Chondrocyte (in vitro differentiated cells): ENCODE data around the gene YIPF5. TPM values are rescaled to one million over a fixed set of nuclear protein-coding genes. Genes with fewer than 3 reads are reported as not detected.

Source experiments
- DNase-seq: peaks from one replicate; pipeline ENCODE4 v3.0.0; 2021; ENCODE audit warnings: mixed read lengths, low spot score
- H3K27ac Mint-ChIP-seq: one replicate; pipeline ENCODE4 v1.8.0; 2021; ENCODE audit warnings: mild to moderate bottlenecking, moderate library complexity, mixed read lengths; ENCODE audit not compliant: unreplicated experiment
- H3K27me3 Mint-ChIP-seq: 2 replicates; pipeline ENCODE4 v1.8.0; 2021; ENCODE audit warnings: low read depth, mixed read lengths
- H3K36me3 Mint-ChIP-seq: 2 replicates; pipeline ENCODE4 v1.8.0; 2021; ENCODE audit warnings: low read depth, mixed read lengths
- H3K4me1 Mint-ChIP-seq: 2 replicates; pipeline ENCODE4 v1.8.0; 2021; ENCODE audit warnings: low read depth, mild to moderate bottlenecking, mixed read lengths
- H3K4me3 Mint-ChIP-seq: one replicate; pipeline ENCODE4 v1.8.0; 2021; ENCODE audit warnings: mild to moderate bottlenecking, moderate library complexity, mixed read lengths; ENCODE audit not compliant: unreplicated experiment
- H3K9me3 Mint-ChIP-seq: 2 replicates; pipeline ENCODE4 v1.8.0; 2021; ENCODE audit warnings: low read depth, mixed read lengths
- total RNA-seq: library from RNA; stranded (reverse); gene quantifications from 3 replicates; pipeline ENCODE4 v1.2.1, GENCODE V29; 2021
- TF ChIP-seq, protein P1 (sequence below): fragments of 200-600 bp; sonication (generic); IDR thresholded peaks from 2 replicates; pipeline ENCODE4 v1.5.0; 2021; ENCODE audit warnings: antibody characterized with exemption, mild to moderate bottlenecking, moderate library complexity

The YIPF5 gene
- total RNA-seq, 1 donor from 2014 or later = 113 TPM

DNA sequence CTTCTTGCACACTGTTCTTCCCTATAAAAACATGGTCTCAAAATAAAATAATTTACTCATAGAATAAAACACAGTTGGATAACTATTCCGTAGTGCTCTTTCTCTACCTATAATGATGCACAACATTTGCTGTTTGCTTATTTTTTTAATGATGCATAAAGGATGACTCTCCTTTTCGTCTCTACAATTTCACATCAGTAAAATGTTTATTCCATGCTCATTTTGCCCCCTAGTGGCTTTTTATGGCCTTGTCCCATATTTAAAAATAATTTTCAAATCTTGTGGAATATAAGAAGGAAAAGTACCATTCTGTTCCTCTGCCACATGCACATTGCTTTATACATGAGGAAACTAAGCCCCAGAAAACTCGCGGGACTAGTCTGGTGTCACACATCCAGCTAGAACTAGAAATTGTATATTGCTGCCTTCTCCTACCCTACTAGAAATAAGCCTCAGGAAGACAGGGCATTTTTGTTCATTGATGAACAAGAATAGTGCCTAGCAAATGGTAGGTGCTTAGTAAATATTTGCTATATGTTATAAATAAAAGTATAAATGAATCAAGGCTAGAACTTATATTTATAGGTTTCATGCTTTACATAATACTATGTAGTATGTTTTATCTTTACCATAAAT lies 12.9 kb upstream of the YIPF5 start:
- H3K4me3 Mint-ChIP-seq = no peak overlapping the region
- H3K27me3 Mint-ChIP-seq = no peaks in the 10 kb centered on the region
- H3K36me3 Mint-ChIP-seq = no peaks in the 10 kb centered on the region
- TF ChIP-seq, protein P1, sequence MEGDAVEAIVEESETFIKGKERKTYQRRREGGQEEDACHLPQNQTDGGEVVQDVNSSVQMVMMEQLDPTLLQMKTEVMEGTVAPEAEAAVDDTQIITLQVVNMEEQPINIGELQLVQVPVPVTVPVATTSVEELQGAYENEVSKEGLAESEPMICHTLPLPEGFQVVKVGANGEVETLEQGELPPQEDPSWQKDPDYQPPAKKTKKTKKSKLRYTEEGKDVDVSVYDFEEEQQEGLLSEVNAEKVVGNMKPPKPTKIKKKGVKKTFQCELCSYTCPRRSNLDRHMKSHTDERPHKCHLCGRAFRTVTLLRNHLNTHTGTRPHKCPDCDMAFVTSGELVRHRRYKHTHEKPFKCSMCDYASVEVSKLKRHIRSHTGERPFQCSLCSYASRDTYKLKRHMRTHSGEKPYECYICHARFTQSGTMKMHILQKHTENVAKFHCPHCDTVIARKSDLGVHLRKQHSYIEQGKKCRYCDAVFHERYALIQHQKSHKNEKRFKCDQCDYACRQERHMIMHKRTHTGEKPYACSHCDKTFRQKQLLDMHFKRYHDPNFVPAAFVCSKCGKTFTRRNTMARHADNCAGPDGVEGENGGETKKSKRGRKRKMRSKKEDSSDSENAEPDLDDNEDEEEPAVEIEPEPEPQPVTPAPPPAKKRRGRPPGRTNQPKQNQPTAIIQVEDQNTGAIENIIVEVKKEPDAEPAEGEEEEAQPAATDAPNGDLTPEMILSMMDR = peak; percentile 87
- DNase-seq = no peak
- H3K27ac Mint-ChIP-seq = no peak overlapping the region
- H3K9me3 Mint-ChIP-seq = no peaks in the 10 kb centered on the region
- peaks cover 17% of the 10 kb centered on the region for H3K4me1 Mint-ChIP-seq

DNA sequence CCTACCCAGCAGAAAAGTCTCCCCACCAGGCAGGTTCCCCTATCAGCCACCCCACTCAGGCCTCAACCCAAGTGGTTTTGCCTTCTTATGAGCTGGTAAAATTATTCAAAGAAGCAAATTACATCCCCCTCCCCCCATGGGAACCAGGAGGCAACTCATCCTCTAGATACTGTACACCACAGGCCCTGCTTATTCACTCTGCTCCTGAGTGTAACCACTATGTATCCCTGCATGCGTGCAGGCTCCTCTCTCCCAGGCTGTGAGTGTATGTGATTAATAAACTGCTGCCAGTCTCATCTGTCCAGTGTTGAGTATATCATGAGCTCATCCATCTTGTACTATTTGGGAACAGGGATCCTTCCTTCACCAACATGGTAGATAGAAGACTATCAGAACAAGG lies 8.8 kb upstream of the YIPF5 start:
- Mint-ChIP-seq H3K9me3 (no peaks in the 10 kb centered on the region), H3K36me3 (no peaks in the 10 kb centered on the region), H3K27ac (no peak overlapping the region), H3K4me3 (no peak overlapping the region), H3K27me3 (no peaks in the 10 kb centered on the region), H3K4me1 (peaks cover 8% of the 10 kb centered on the region)
- no peak for DNase-seq
- TF ChIP-seq, protein P1 = no peak

- TF ChIP-seq, protein P1 = no peak
- Mint-ChIP-seq H3K4me1 (peaks cover 6% of the 10 kb centered on the region), H3K9me3 (no peaks in the 10 kb centered on the region), H3K4me3 (no peak overlapping the region), H3K27ac (peak overlapping the region; percentile 49), H3K27me3 (no peaks in the 10 kb centered on the region), H3K36me3 (no peaks in the 10 kb centered on the region)
- DNase-seq = no peak
Measured at GRCh38 chr5:144177548-144177947, 7.1 kb upstream of the YIPF5 start.

DNA sequence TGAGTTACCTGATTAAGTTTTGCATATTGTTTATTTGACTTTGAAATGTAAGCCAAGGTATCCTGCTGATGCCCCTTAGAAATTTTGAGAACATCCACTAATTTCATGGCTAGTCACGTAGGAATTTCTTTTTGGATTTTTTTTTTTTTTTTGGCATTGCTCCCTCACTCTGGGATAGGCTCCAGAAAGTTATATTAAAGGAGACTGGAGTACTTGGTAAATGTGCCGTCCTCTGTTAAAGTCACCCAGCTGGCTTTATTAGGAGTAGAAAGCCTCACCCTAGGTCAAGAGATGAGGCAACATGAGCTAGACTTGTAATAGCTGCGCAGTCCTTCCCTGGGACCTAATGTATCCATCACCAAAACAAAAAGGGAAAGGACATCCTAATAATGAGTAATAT lies 3.3 kb upstream of the YIPF5 start:
- TF ChIP-seq, protein P1 = no peak
- Mint-ChIP-seq H3K4me1 (peaks cover 25% of the 10 kb centered on the region), H3K27ac (no peak overlapping the region), H3K4me3 (no peak overlapping the region), H3K36me3 (no peaks in the 10 kb centered on the region), H3K9me3 (no peaks in the 10 kb centered on the region), H3K27me3 (no peaks in the 10 kb centered on the region)
- DNase-seq = no peak

GRCh38 chr5:144169904-144170275 lies 569 bp downstream of the YIPF5 start:
- TF ChIP-seq, protein P1 = no peak
- DNase-seq = no peak
- Mint-ChIP-seq H3K36me3 (peaks cover 10% of the 10 kb centered on the region), H3K4me1 (peaks cover 45% of the 10 kb centered on the region), H3K27ac (peak overlapping the region; percentile 89), H3K9me3 (no peaks in the 10 kb centered on the region), H3K27me3 (no peaks in the 10 kb centered on the region), H3K4me3 (peak overlapping the region; percentile 94)
